ENCODE data around the gene SCTR.
"Not testable (repeated sequence)": the region's sequence is repeated elsewhere in the genome, so short reads cannot be mapped to it uniquely, and the experiment has no call there.

The SCTR gene

GRCh38 chr2:119426801-119427395 lies 97.4 kb downstream of the SCTR start:
- no peak for DNase-seq

- no peak for DNase-seq
These were observed 97.9 kb downstream of the SCTR start for GRCh38 chr2:119426396-119426675.

GRCh38 chr2:119425620-119426395 lies 98.5 kb downstream of the SCTR start:
- DNase-seq, result peak; percentile 26

GRCh38 chr2:119425119-119425405 lies 99.2 kb downstream of the SCTR start:
- no peak for DNase-seq

- no peak for DNase-seq
These were observed 99.8 kb downstream of the SCTR start for GRCh38 chr2:119424284-119425118.

GRCh38 chr2:119423811-119424210 lies 100.5 kb downstream of the SCTR start:
- no peak for DNase-seq

GRCh38 chr2:119423108-119423444 lies 101.2 kb downstream of the SCTR start:
- no peak for DNase-seq

- no peak for DNase-seq
These were observed 101.7 kb downstream of the SCTR start for GRCh38 chr2:119422360-119423107.

- no peak for DNase-seq
These were observed 102.5 kb downstream of the SCTR start for GRCh38 chr2:119421741-119422140.

GRCh38 chr2:119421304-119421703 lies 103.0 kb downstream of the SCTR start:
- DNase-seq, result no peak

- DNase-seq, result no peak
These were observed 104.3 kb downstream of the SCTR start for GRCh38 chr2:119419803-119420508.

- DNase-seq, result no peak
These were observed 105.2 kb downstream of the SCTR start for GRCh38 chr2:119419065-119419464.

GRCh38 chr2:119417908-119418307 lies 106.4 kb downstream of the SCTR start:
- DNase-seq, result no peak

- no peak for DNase-seq
These were observed 107.9 kb downstream of the SCTR start for GRCh38 chr2:119416299-119416923.

GRCh38 chr2:119415630-119416029 lies 108.7 kb downstream of the SCTR start:
- DNase-seq, result no peak

GRCh38 chr2:119414894-119415293 lies 109.4 kb downstream of the SCTR start:
- no peak for DNase-seq

GRCh38 chr2:119409506-119409905 lies 114.8 kb downstream of the SCTR start:
- DNase-seq, result peak; percentile 65

- peak; percentile 53 for DNase-seq
These were observed 116.1 kb downstream of the SCTR start for GRCh38 chr2:119408221-119408619.

GRCh38 chr2:119407430-119408220 lies 116.7 kb downstream of the SCTR start:
- peak; percentile 76 for DNase-seq

- DNase-seq, result no peak
These were observed 119.1 kb downstream of the SCTR start for GRCh38 chr2:119405151-119405550.

- DNase-seq, result not testable (repeated sequence)
These were observed 120.7 kb downstream of the SCTR start for GRCh38 chr2:119403618-119404017.

Measured in DMS53 (cell line).